ENCODE data around the gene SRP72. TPM values are rescaled to one million over a fixed set of nuclear protein-coding genes. Genes with fewer than 3 reads are reported as not detected.
A peak's percentile ranks its signal among the peaks of the same experiment; 100 is the strongest.

The SRP72 gene
- total and polyA plus RNA-seq, 2 donors (not counting 1 experiment from before 2014, with no cell fraction given) = 51.9 to 111 TPM

DNA sequence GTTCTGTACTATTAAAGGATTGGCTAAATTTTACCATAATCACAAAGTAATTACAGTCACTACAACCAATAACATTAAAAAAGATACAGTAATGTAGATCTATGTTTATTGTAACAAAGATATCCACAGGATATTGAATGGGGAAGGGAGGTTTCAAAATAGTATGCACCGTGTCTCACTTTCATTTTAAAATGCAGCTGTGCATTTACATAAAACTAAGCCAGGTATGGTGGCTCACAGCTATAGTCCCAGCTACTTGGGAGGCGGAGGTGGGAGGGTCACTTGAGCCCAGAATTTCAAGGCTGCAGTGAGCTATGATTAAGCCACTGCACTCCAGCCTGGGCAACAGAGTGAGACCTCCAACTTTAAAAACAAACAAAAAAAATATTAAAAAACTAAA lies 8.5 kb downstream of the SRP72 start:
- TF ChIP-seq EZH2 (IDR thresholded peaks at IDR 0.05; ENCODE audit: borderline replicate concordance, insufficient read depth, low read depth, low read length, poor library complexity, severe bottlenecking) (no peak), CTCF (IDR thresholded peaks at IDR 0.05) (no peak)
- ATAC-seq (ENCODE audit: low read depth) = no peak

DNA sequence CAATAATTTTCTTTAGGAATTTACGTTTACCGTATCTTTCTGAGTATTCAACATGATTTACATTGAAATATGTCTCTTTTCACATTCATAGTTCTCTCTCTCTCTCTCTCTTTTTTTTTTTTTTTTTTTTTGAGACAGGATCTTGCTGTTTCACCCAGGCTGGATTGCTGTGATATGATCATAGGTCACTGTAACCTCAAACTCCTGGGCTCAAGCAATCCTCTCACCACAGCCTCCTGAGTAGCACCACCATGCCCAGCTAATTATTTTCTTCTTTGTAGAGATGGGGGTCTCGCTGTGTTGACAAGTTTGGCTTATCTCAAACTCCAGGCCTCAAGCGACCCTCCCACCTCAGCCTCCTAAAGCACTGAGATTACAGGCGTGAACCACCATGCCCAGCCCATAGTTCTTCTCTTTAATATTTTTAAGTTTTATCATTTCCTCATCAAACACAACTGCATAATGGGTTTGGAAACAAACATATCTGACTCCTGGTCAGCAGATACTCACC lies 9.8 kb downstream of the SRP72 start:
- no peak overlapping the region for H3K27ac Mint-ChIP-seq
- CTCF ChIA-PET = no interaction called here
- peaks cover 20% of the 10 kb centered on the region for H3K79me2 ChIP-seq (ENCODE audit: control insufficient read depth, insufficient read depth, low read length)
- DNase-seq (no peak), ATAC-seq (ENCODE audit: low read depth) (no peak)
- H3K4me3 Mint-ChIP-seq = no peak overlapping the region
- H3K36me3 ChIP-seq (replicated peaks in 1 of 2; ENCODE audit: control extremely low read depth in 1 of 2, control insufficient read depth in 1 of 2, extremely low read depth in 1 of 2, insufficient read depth in 2 of 2, low read length in 1 of 2) = peaks cover 0 to 75% of the 10 kb centered on the region in 2 experiments
- H3K4me2 ChIP-seq (replicated peaks; ENCODE audit: low read depth, low read length, poor library complexity, severe bottlenecking) = no peak overlapping the region
- no peaks in the 10 kb centered on the region for H3K27me3 ChIP-seq (replicated peaks in 1 of 4; ENCODE audit: control extremely low read depth in 1 of 4, control insufficient read depth in 3 of 4, insufficient read depth in 4 of 4, low read length in 3 of 4)
- H3K27ac ChIP-seq (ENCODE audit: low read length in 2 of 2) = no peak overlapping the region
- no peaks in the 10 kb centered on the region for H3K27me3 Mint-ChIP-seq
- H3K4me1 Mint-ChIP-seq = no peaks in the 10 kb centered on the region
- POLR2A ChIA-PET = no interaction called here
- intact Hi-C loops (cut with micrococcal nuclease) = no loop called here
- TF ChIP-seq EZH2 (IDR thresholded peaks at IDR 0.05; ENCODE audit: borderline replicate concordance, insufficient read depth, low read depth, low read length, poor library complexity, severe bottlenecking) (no peak), CTCF (IDR thresholded peaks at IDR 0.05) (no peak)
- no peaks in the 10 kb centered on the region for H3K9me3 Mint-ChIP-seq (ENCODE audit: insufficient read depth)
- H4K20me1 ChIP-seq (ENCODE audit: control insufficient read depth, insufficient read depth, low read length, poor library complexity, severe bottlenecking) = peaks cover 6% of the 10 kb centered on the region
- H2AFZ ChIP-seq (ENCODE audit: insufficient read depth, low read depth, low read length, poor library complexity, severe bottlenecking) = no peak overlapping the region
- peaks cover 0 to 2% of the 10 kb centered on the region in 2 donors for H3K4me1 ChIP-seq (ENCODE audit: control insufficient read depth in 2 of 2, insufficient read depth in 2 of 2, low read length in 2 of 2)
- no CpG with 5 or more reads among the region's 5 CpGs for WGBS (ENCODE audit: insufficient coverage)
- no peak overlapping the region for H3K4me3 ChIP-seq (ENCODE audit: control extremely low read depth in 1 of 5, extremely low read depth in 1 of 5, insufficient read depth in 1 of 5, low read depth in 2 of 5, low read length in 4 of 5)
- H3K9ac ChIP-seq (ENCODE audit: low read length) = no peak overlapping the region
- H3K9me3 ChIP-seq (ENCODE audit: control extremely low read depth in 1 of 3, control insufficient read depth in 2 of 3, insufficient read depth in 1 of 3, low read length in 2 of 3) = no peaks in the 10 kb centered on the region

More for the DNA sequence above, 8.5 kb downstream of the SRP72 start:
- no peak overlapping the region for H2AFZ ChIP-seq (ENCODE audit: insufficient read depth, low read depth, low read length, poor library complexity, severe bottlenecking)
- peaks cover 0 to 2% of the 10 kb centered on the region in 2 donors for H3K4me1 ChIP-seq (ENCODE audit: control insufficient read depth in 2 of 2, insufficient read depth in 2 of 2, low read length in 2 of 2)
- no peak for DNase-seq
- H3K27me3 ChIP-seq (replicated peaks in 1 of 4; ENCODE audit: control extremely low read depth in 1 of 4, control insufficient read depth in 3 of 4, insufficient read depth in 4 of 4, low read length in 3 of 4) = no peaks in the 10 kb centered on the region
- peaks cover 0 to 84% of the 10 kb centered on the region in 2 experiments for H3K36me3 ChIP-seq (replicated peaks in 1 of 2; ENCODE audit: control extremely low read depth in 1 of 2, control insufficient read depth in 1 of 2, extremely low read depth in 1 of 2, insufficient read depth in 2 of 2, low read length in 1 of 2)
- no peak overlapping the region for H3K27ac Mint-ChIP-seq
- ChIA-PET POLR2A (no interaction called here), CTCF (interaction anchor here (0.6 kb wide), 1 partner anchor 71 kb away, joined by 3 read pairs; no protein-coding TSS in a partner anchor)
- no peak overlapping the region for H3K4me3 Mint-ChIP-seq
- no peaks in the 10 kb centered on the region for H3K27me3 Mint-ChIP-seq
- peaks cover 32% of the 10 kb centered on the region for H3K79me2 ChIP-seq (ENCODE audit: control insufficient read depth, insufficient read depth, low read length)
- H3K4me2 ChIP-seq (replicated peaks; ENCODE audit: low read depth, low read length, poor library complexity, severe bottlenecking) = no peak overlapping the region
- H3K4me3 ChIP-seq (ENCODE audit: control extremely low read depth in 1 of 5, extremely low read depth in 1 of 5, insufficient read depth in 1 of 5, low read depth in 2 of 5, low read length in 4 of 5) = no peak overlapping the region
- intact Hi-C loops (cut with micrococcal nuclease) = no loop called here
- WGBS (ENCODE audit: insufficient coverage) = 20% methylated on average over 1 of the region's 2 CpGs
- no peak overlapping the region for H3K9ac ChIP-seq (ENCODE audit: low read length)
- peak overlapping the region in 1 of 2 donors; percentile 41 for H3K27ac ChIP-seq (ENCODE audit: low read length in 2 of 2)
- no peaks in the 10 kb centered on the region for H3K9me3 Mint-ChIP-seq (ENCODE audit: insufficient read depth)
- peaks cover 7% of the 10 kb centered on the region for H4K20me1 ChIP-seq (ENCODE audit: control insufficient read depth, insufficient read depth, low read length, poor library complexity, severe bottlenecking)
- no peaks in the 10 kb centered on the region for H3K4me1 Mint-ChIP-seq
- H3K9me3 ChIP-seq (ENCODE audit: control extremely low read depth in 1 of 3, control insufficient read depth in 2 of 3, insufficient read depth in 1 of 3, low read length in 2 of 3) = no peaks in the 10 kb centered on the region
